ENCODE data around the gene MARCHF6. TPM values are rescaled to one million over a fixed set of nuclear protein-coding genes. Genes with fewer than 3 reads are reported as not detected.

MARCHF6 gene
- total and polyA plus RNA-seq, 2 of the 8 experiments (the other 6 are each of a cell fraction or from before 2014, with no cell fraction given), result 93.1 to 118 TPM

DNA sequence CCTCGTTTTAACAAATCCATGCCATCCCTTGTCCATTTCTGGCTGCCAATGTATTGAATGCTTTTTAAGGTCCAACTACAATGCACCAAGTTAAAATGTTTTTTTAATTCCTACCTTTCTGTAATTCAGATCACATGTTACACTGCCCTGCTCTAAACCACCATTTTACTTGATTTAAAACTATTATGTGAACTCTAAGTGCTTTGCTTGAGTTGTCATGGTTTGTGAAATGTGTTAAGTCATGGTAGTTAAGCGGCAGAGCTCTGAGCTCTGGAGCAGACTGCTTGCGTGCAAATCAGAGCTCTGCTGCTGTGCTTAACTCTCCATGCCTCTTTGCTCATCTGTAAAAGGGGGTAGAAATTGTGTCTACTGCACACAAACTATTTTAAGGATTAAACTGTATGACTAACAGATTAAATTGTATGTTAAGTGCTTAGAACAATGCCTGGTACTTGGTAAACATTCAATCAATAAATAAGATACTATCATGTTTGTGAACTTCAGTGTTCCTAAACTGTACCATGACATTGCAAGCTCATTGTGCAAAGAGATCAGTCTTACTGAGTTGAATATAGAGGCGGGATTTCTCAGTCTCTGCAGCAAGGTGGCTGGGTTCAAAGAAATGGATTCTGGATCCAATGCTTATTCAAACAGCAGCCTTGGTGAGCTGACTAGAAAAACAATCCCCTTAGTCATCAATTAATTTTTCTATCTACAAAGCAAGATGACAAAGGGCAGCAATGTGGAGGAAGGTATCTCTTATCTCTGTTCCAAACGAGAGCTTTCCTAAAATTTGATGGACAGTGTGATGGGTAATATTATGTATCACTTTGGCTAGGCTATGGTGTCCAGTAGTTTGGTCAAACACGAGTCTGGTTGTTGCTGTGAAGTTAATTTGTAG is 29.7 kb upstream of the MARCHF6 start:
- ChIA-PET POLR2A (ENCODE audit: partially characterized antibody) (interaction anchor here (1.2 kb wide), 1 partner anchor 59 kb away, joined by 3 read pairs; no protein-coding TSS in a partner anchor), CTCF (ENCODE audit: partially characterized antibody) (no interaction called here)
- no peak overlapping the region for H3K4ac ChIP-seq (replicated peaks; ENCODE audit: insufficient read length, low read depth, low read length)
- H2BK120ac ChIP-seq (replicated peaks; ENCODE audit: low read depth, low read length), result no peak overlapping the region
- FAIRE-seq (no peak), DNase-seq (ENCODE audit: low read depth in 1 of 2, low spot score in 2 of 2) (no peak)
- no peak overlapping the region for H3K56ac ChIP-seq (replicated peaks; ENCODE audit: insufficient read length, low read depth, low read length)
- H3K18ac ChIP-seq (ENCODE audit: extremely low read depth, low read length), result no peak overlapping the region
- H3K27ac ChIP-seq (ENCODE audit: low read depth, low read length), result no peak overlapping the region
- no peaks in the 10 kb centered on the region for H3K79me1 ChIP-seq (ENCODE audit: low read depth, low read length)
- H3K14ac ChIP-seq (ENCODE audit: insufficient read length), result no peak overlapping the region
- no peaks in the 10 kb centered on the region for H3K36me3 ChIP-seq (ENCODE audit: control insufficient read depth in 2 of 4, insufficient read depth in 4 of 4, low read length in 3 of 4)
- no peaks in the 10 kb centered on the region for H3K9me3 ChIP-seq (ENCODE audit: insufficient read depth in 2 of 2, low read depth in 1 of 2, low read length in 1 of 2)
- H4K8ac ChIP-seq (ENCODE audit: extremely low read depth, insufficient read depth, low read length), result no peak overlapping the region
- no peak overlapping the region for H3K9ac ChIP-seq (replicated peaks in 1 of 4; ENCODE audit: extremely low read depth in 1 of 4, low read depth in 3 of 4, low read length in 3 of 4)
- H2BK15ac ChIP-seq (ENCODE audit: low read length), result no peak overlapping the region
- H3K27me3 ChIP-seq (replicated peaks in 1 of 4; ENCODE audit: control insufficient read depth in 3 of 4, extremely low read depth in 1 of 4, insufficient read depth in 3 of 4, low read length in 3 of 4), result no peaks in the 10 kb centered on the region
- H4K91ac ChIP-seq (replicated peaks; ENCODE audit: insufficient read length, low read length), result no peak overlapping the region
- H2BK20ac ChIP-seq (ENCODE audit: low read length), result no peak overlapping the region
- 86% methylated on average over 6 of the region's 6 CpGs; no CpG with 5 or more reads in 1 of the 2 experiments for WGBS, 2 experiments (ENCODE audit: extremely low coverage in 1 of 2, insufficient coverage in 1 of 2, insufficient read length in 1 of 2, insufficient replicate concordance in 2 of 2, low coverage in 1 of 2, low lambda C conversion rate in 2 of 2, missing lambda C conversion rate in 1 of 2)
- no peaks in the 10 kb centered on the region for H3K4me1 ChIP-seq (replicated peaks in 1 of 4; ENCODE audit: control insufficient read depth in 3 of 4, insufficient read depth in 4 of 4, low read length in 3 of 4)
- no peak overlapping the region for H2BK12ac ChIP-seq (ENCODE audit: low read depth, low read length)
- no peaks in the 10 kb centered on the region for H3K79me2 ChIP-seq (ENCODE audit: control insufficient read depth in 1 of 2, insufficient read depth in 2 of 2, low read length in 2 of 2)
- no peak overlapping the region for H3K4me3 ChIP-seq (ENCODE audit: extremely low read depth in 1 of 4, insufficient read depth in 2 of 4, low read depth in 3 of 4, low read length in 4 of 4)
- no peak overlapping the region for H2AFZ ChIP-seq (ENCODE audit: low read length)
- H3K23me2 ChIP-seq (ENCODE audit: low read depth, low read length), result no peaks in the 10 kb centered on the region
- H4K5ac ChIP-seq (ENCODE audit: insufficient read length, low read depth, low read length), result no peak overlapping the region
- H2BK5ac ChIP-seq (ENCODE audit: low read depth, low read length), result no peak overlapping the region
- H3K4me2 ChIP-seq (ENCODE audit: insufficient read depth in 1 of 2, low read depth in 2 of 2, low read length in 2 of 2), result no peak overlapping the region
- no peak overlapping the region for H2AK5ac ChIP-seq (ENCODE audit: low read depth, low read length)
- no peaks in the 10 kb centered on the region for H4K20me1 ChIP-seq (replicated peaks in 1 of 2; ENCODE audit: control insufficient read depth in 1 of 2, insufficient read depth in 2 of 2, low read length in 2 of 2)
- H3K23ac ChIP-seq (ENCODE audit: insufficient read length), result no peak overlapping the region
- TF ChIP-seq KDM5A (IDR thresholded peaks at IDR 0.05; ENCODE audit: low read length), result no peak
- TF ChIP-seq, protein P1, sequence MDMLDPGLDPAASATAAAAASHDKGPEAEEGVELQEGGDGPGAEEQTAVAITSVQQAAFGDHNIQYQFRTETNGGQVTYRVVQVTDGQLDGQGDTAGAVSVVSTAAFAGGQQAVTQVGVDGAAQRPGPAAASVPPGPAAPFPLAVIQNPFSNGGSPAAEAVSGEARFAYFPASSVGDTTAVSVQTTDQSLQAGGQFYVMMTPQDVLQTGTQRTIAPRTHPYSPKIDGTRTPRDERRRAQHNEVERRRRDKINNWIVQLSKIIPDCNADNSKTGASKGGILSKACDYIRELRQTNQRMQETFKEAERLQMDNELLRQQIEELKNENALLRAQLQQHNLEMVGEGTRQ (IDR thresholded peaks at IDR 0.05; ENCODE audit: low read length), result no peak
- TF ChIP-seq POLR2AphosphoS5 (IDR thresholded peaks at IDR 0.05; ENCODE audit: low read depth, low read length), result no peak
- TF ChIP-seq CHD2 (IDR thresholded peaks at IDR 0.05; ENCODE audit: low read length), result no peak
- TF ChIP-seq CEBPB (IDR thresholded peaks at IDR 0.05; ENCODE audit: low read depth, low read length), result no peak
- no peak for TF ChIP-seq RNF2 (IDR thresholded peaks at IDR 0.05; ENCODE audit: borderline replicate concordance, low read depth, low read length, missing control alignments, poor library complexity, severe bottlenecking)
- TF ChIP-seq HDAC2 (IDR thresholded peaks at IDR 0.05; ENCODE audit: borderline replicate concordance in 1 of 2, low read depth in 2 of 2, low read length in 2 of 2), result no peak
- TF ChIP-seq, protein P2, sequence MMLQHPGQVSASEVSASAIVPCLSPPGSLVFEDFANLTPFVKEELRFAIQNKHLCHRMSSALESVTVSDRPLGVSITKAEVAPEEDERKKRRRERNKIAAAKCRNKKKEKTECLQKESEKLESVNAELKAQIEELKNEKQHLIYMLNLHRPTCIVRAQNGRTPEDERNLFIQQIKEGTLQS (IDR thresholded peaks at IDR 0.05; ENCODE audit: insufficient read depth, low read depth, low read length), result no peak
- TF ChIP-seq RXRA (IDR thresholded peaks at IDR 0.05; ENCODE audit: insufficient read depth, low read depth, low read length), result no peak
- TF ChIP-seq TAF7 (optimal IDR thresholded peaks at IDR 0.05; ENCODE audit: borderline replicate concordance, low read depth, low read length), result no peak

All from H1 (cell line).